ENCODE results near the gene P2RX1. TPM values are rescaled to one million over a fixed set of nuclear protein-coding genes. Genes with fewer than 3 reads are reported as not detected.

The P2RX1 gene
- total RNA-seq, 4 donors from 2014 or later: 1.2 to 13.0 (median 2.1) TPM

- 75 to 83% methylated on average over 4 of the region's 4 CpGs for WGBS, 2 donors
- intact Hi-C loops (cut with DNase I): loop anchor here (5.0 kb wide), 1 partner anchor 40 kb away; no protein-coding TSS in a partner anchor
- Histone ChIP-seq H3K4me3 (no peak overlapping the region), H3K27me3 (no peaks in the 10 kb centered on the region), H3K36me3 (no peaks in the 10 kb centered on the region), H3K27ac (no peak overlapping the region), H3K4me1 (peaks cover 0 to 11% (median 0%) of the 10 kb centered on the region in 3 donors), H3K9me3 (no peaks in the 10 kb centered on the region)
- no peak for DNase-seq
- no peak for TF ChIP-seq POLR2A (IDR thresholded peaks at IDR 0.05)
- TF ChIP-seq CTCF (IDR thresholded peaks at IDR 0.05): no peak
Measured at GRCh38 chr17:3906881-3907280, 9.4 kb downstream of the P2RX1 start.

- H3K27ac ChIP-seq: peak overlapping the region in 1 of 4 donors; percentile 44
- no peaks in the 10 kb centered on the region for H3K36me3 ChIP-seq
- no peaks in the 10 kb centered on the region for H3K4me1 ChIP-seq
- intact Hi-C loops (cut with DNase I): loop anchor here (5.0 kb wide), 1 partner anchor 38 kb away; no protein-coding TSS in a partner anchor
- no peak overlapping the region for H3K4me3 ChIP-seq
- H3K9me3 ChIP-seq: no peaks in the 10 kb centered on the region
- DNase-seq: no peak
- H3K27me3 ChIP-seq: no peaks in the 10 kb centered on the region
- TF ChIP-seq CTCF (IDR thresholded peaks at IDR 0.05) (no peak), POLR2A (IDR thresholded peaks at IDR 0.05) (peak in 1 of 4 donors; percentile 5)
- WGBS, 2 donors: 69 to 92% methylated on average over 2 to 7 of the region's 11 CpGs
Measured at GRCh38 chr17:3905017-3905520, 11.2 kb downstream of the P2RX1 start.

GRCh38 chr17:3904501-3904900 lies 11.8 kb downstream of the P2RX1 start:
- intact Hi-C loops (cut with DNase I): no loop called here
- no peak for DNase-seq
- WGBS, 2 donors: 81 to 85% methylated on average over 2 to 7 of the region's 15 CpGs
- Histone ChIP-seq H3K27ac (peak overlapping the region in 1 of 4 donors; percentile 44), H3K4me1 (no peaks in the 10 kb centered on the region), H3K9me3 (no peaks in the 10 kb centered on the region), H3K27me3 (no peaks in the 10 kb centered on the region), H3K36me3 (no peaks in the 10 kb centered on the region), H3K4me3 (no peak overlapping the region)
- TF ChIP-seq CTCF (IDR thresholded peaks at IDR 0.05): no peak
- no peak for TF ChIP-seq POLR2A (IDR thresholded peaks at IDR 0.05)

GRCh38 chr17:3903881-3904290 lies 12.4 kb downstream of the P2RX1 start:
- no peak for TF ChIP-seq POLR2A (IDR thresholded peaks at IDR 0.05)
- no peak for DNase-seq
- Histone ChIP-seq H3K4me3 (no peak overlapping the region), H3K4me1 (no peaks in the 10 kb centered on the region), H3K27me3 (no peaks in the 10 kb centered on the region), H3K9me3 (no peaks in the 10 kb centered on the region), H3K27ac (no peak overlapping the region), H3K36me3 (no peaks in the 10 kb centered on the region)
- 42 to 55% methylated on average over 2 to 6 of the region's 21 CpGs for WGBS, 2 donors
- intact Hi-C loops (cut with DNase I): no loop called here

GRCh38 chr17:3903051-3903825 lies 13.0 kb downstream of the P2RX1 start:
- no peak overlapping the region for H3K4me3 ChIP-seq
- H3K27ac ChIP-seq: no peak overlapping the region
- H3K36me3 ChIP-seq: no peaks in the 10 kb centered on the region
- no peaks in the 10 kb centered on the region for H3K9me3 ChIP-seq
- 79% methylated on average over 6 of the region's 25 CpGs; no CpG with 5 or more reads in 1 of the 2 donors for WGBS, 2 donors
- no peaks in the 10 kb centered on the region for H3K4me1 ChIP-seq
- intact Hi-C loops (cut with DNase I): no loop called here
- TF ChIP-seq POLR2A (IDR thresholded peaks at IDR 0.05) (no peak), CTCF (IDR thresholded peaks at IDR 0.05) (no peak)
- no peak for DNase-seq
- no peaks in the 10 kb centered on the region for H3K27me3 ChIP-seq

Measured in esophagus squamous epithelium (tissue), 5 donors.